CD4-positive, CD25-positive, alpha-beta regulatory T cell (primary cell): ENCODE measurements around the gene ABCA13. TPM values are rescaled to one million over a fixed set of nuclear protein-coding genes. Genes with fewer than 3 reads are reported as not detected.

Source experiments
- ATAC-seq, 2 donors: fragments of 150-1000 bp; cut with Tn5 transposase; one replicate each; pipeline ENCODE4 v1.10.0; 2021; ENCODE audit warnings: low read depth in 2 of 2, moderate number of reproducible peaks in 2 of 2, moderate library complexity in 1 of 2
- DNase-seq, 3 donors: peaks; one replicate each; pipeline versions ENCODE4 v3.0.0 to v3.0.0-alpha.2; 2012 to 2022; ENCODE audit warnings: mixed read lengths in 1 of 3
- H3K27ac ChIP-seq: one replicate; pipeline ENCODE4 v1.7.0; 2013; ENCODE audit warnings: mild to moderate bottlenecking, low read length; ENCODE audit not compliant: insufficient read depth, poor library complexity, severe bottlenecking
- H3K27me3 ChIP-seq: one replicate; pipeline ENCODE4 v1.7.0; 2013; ENCODE audit warnings: low read length; ENCODE audit not compliant: control insufficient read depth, insufficient read depth
- H3K36me3 ChIP-seq: one replicate; pipeline ENCODE4 v1.7.0; 2013; ENCODE audit warnings: mild to moderate bottlenecking, low read length, moderate library complexity; ENCODE audit not compliant: control insufficient read depth, insufficient read depth
- H3K4me1 ChIP-seq: 2 replicates; pipeline ENCODE4 v1.7.0; 2013; ENCODE audit warnings: mild to moderate bottlenecking, low read length; ENCODE audit not compliant: insufficient read depth, control insufficient read depth, poor library complexity, severe bottlenecking
- H3K4me3 ChIP-seq: one replicate; pipeline ENCODE4 v1.7.0; 2013; ENCODE audit warnings: low read depth, mild to moderate bottlenecking, low read length, moderate library complexity
- H3K9me3 ChIP-seq, 2 experiments: 1 replicate in 1 of 2; 2 replicates in 1 of 2; pipeline ENCODE4 v1.7.0; 2013; ENCODE audit warnings: low read length in 2 of 2, mild to moderate bottlenecking in 1 of 2, moderate library complexity in 1 of 2; ENCODE audit not compliant: control insufficient read depth in 2 of 2
- H3K27ac Mint-ChIP-seq, 3 donors: one replicate each; pipeline ENCODE4 v1.8.0; 2020 to 2022; ENCODE audit warnings: mild to moderate bottlenecking in 3 of 3, mixed read lengths in 3 of 3, moderate library complexity in 2 of 3
- H3K27me3 Mint-ChIP-seq: one replicate; pipeline ENCODE4 v1.8.0; 2022; ENCODE audit warnings: mild to moderate bottlenecking, mixed read lengths
- H3K36me3 Mint-ChIP-seq: one replicate; pipeline ENCODE4 v1.8.0; 2020; ENCODE audit warnings: mixed read lengths
- H3K4me1 Mint-ChIP-seq, 4 donors: one replicate each; pipeline ENCODE4 v1.8.0; 2020 to 2022; ENCODE audit warnings: mixed read lengths in 4 of 4, mild to moderate bottlenecking in 1 of 4
- H3K4me3 Mint-ChIP-seq, 4 donors: one replicate each; pipeline ENCODE4 v1.8.0; 2020 to 2022; ENCODE audit warnings: mild to moderate bottlenecking in 4 of 4, mixed read lengths in 4 of 4, moderate library complexity in 3 of 4
- H3K9me3 Mint-ChIP-seq, 7 donors: one replicate each; pipeline ENCODE4 v1.8.0; 2020 to 2022; ENCODE audit warnings: mixed read lengths in 7 of 7, mild to moderate bottlenecking in 3 of 7, moderate library complexity in 2 of 7
- polyA plus RNA-seq, 4 donors: library from polyadenylated mRNA; unstranded; fragments of 300-500 nt; fragmentation: Illumina TruSeq; gene quantifications; one replicate each; pipeline ENCODE4 v1.2.3, GENCODE V29; 2021
- total RNA-seq: library from RNA; stranded (reverse); gene quantifications from one replicate; pipeline ENCODE4 v1.2.3, GENCODE V29; 2022

ABCA13 gene
- total and polyA plus RNA-seq, 5 donors from 2014 or later, result 1.1 TPM; not detected in 4

DNA sequence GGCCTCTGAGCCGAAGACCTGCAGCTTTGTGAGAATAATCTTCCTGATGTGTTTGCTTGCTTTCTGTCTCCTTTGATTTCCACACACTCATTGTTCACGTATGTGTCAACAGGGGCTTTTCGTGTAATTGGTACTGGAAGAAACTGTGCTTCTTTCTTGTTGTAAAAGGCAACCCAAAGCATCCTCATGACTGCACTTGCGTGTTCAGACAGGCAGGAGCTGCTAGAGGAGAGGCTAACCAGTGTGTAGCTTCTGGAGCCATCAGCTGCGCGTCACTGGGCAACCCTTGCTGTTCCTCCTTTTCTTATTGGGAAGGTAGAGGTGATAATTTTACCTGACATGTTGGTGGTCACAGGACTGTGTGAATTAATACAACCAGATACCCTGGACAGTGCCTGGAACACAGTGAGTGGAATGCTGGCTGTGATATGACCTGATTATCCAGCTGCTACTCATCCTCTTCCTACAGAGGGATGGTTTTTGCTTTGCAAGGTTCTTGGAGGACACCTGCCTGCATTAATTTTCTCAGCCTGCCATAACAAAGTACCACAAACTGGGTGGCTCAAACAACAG is 213.0 kb downstream of the ABCA13 start:
- DNase-seq (no peak), ATAC-seq (no peak)
- no peak overlapping the region for H3K27ac Mint-ChIP-seq
- no peak overlapping the region for H3K4me3 Mint-ChIP-seq
- H3K4me1 Mint-ChIP-seq, result no peaks in the 10 kb centered on the region
- no peaks in the 10 kb centered on the region for H3K27me3 Mint-ChIP-seq
- Histone ChIP-seq H3K36me3 (no peaks in the 10 kb centered on the region), H3K4me1 (no peaks in the 10 kb centered on the region), H3K27ac (no peak overlapping the region), H3K27me3 (no peaks in the 10 kb centered on the region), H3K9me3 (no peaks in the 10 kb centered on the region), H3K4me3 (no peak overlapping the region)
- no peaks in the 10 kb centered on the region for H3K36me3 Mint-ChIP-seq
- peaks cover 0 to 1% (median 0%) of the 10 kb centered on the region in 7 donors for H3K9me3 Mint-ChIP-seq

DNA sequence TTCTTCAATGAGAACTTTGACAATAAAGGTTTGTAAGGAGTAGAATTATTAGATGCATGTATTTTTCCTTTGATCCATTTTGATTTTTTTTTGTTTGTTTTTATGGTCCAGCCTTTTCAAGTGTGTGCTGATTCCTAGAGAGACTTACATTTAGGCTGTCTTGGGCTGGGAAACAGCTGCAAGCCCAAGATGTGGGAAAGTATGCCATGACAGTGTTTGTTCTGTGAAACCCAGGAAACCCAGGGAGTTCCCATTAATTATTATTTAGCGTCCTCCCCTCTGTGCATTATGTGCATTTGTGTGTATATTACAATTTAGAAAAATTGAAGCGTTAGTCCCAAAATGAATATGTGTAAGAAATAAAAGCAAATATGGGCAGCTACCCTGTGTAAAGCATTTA is 216.7 kb downstream of the ABCA13 start:
- Mint-ChIP-seq H3K9me3 (peaks cover 0 to 4% (median 0%) of the 10 kb centered on the region in 7 donors), H3K4me3 (no peak overlapping the region), H3K4me1 (no peaks in the 10 kb centered on the region), H3K36me3 (no peaks in the 10 kb centered on the region), H3K27me3 (no peaks in the 10 kb centered on the region), H3K27ac (no peak overlapping the region)
- no peak for ATAC-seq
- Histone ChIP-seq H3K27me3 (no peaks in the 10 kb centered on the region), H3K4me1 (no peaks in the 10 kb centered on the region), H3K27ac (no peak overlapping the region), H3K36me3 (no peaks in the 10 kb centered on the region), H3K9me3 (no peaks in the 10 kb centered on the region), H3K4me3 (no peak overlapping the region)
- no peak for DNase-seq

DNA sequence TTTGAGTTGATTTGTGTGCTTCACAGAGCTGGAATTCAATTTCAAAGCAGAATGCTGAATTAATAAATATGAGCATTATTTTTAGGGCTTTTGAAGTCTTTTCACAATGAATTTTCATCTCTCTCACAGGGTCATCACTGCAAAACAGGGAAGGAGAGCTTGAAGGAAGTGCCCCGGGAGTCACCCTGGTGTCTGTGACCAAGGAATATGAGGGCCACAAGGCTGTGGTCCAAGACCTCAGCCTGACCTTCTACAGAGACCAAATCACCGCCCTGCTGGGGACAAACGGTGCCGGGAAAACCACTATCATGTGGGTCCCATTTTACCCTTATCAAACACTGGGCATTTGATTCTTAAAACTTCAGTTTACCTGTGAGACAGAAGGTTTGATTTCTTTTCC is 217.7 kb downstream of the ABCA13 start:
- DNase-seq (no peak), ATAC-seq (no peak)
- Histone ChIP-seq H3K4me3 (no peak overlapping the region), H3K4me1 (no peaks in the 10 kb centered on the region), H3K27ac (no peak overlapping the region), H3K27me3 (no peaks in the 10 kb centered on the region), H3K36me3 (no peaks in the 10 kb centered on the region), H3K9me3 (no peaks in the 10 kb centered on the region)
- Mint-ChIP-seq H3K27me3 (no peaks in the 10 kb centered on the region), H3K4me3 (no peak overlapping the region), H3K4me1 (no peaks in the 10 kb centered on the region), H3K9me3 (peaks cover 0 to 5% (median 0%) of the 10 kb centered on the region in 7 donors), H3K27ac (peak overlapping the region in 1 of 3 donors; percentile 10), H3K36me3 (no peaks in the 10 kb centered on the region)

DNA sequence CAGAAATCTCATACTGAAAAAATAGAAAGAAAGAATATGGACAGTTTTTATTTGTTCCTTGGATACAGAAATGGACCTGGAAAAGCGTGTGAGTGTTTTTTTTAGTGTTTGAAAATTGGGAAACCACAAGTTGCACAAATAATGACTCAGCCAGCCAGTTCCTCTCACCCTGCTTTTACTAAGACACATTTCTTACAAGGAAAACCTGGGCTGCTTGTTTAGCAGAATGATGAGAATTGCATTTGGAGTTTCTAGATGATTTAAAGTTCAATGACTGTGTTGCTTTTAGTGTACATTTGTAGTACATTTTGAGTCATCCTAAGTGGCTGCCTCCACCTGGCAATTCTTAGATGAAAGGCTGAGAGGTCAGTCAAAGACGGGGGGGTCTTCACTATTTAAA is 218.7 kb downstream of the ABCA13 start:
- Histone ChIP-seq H3K4me1 (no peaks in the 10 kb centered on the region), H3K27ac (no peak overlapping the region), H3K9me3 (no peaks in the 10 kb centered on the region), H3K4me3 (no peak overlapping the region), H3K36me3 (no peaks in the 10 kb centered on the region), H3K27me3 (no peaks in the 10 kb centered on the region)
- Mint-ChIP-seq H3K27ac (no peak overlapping the region), H3K27me3 (no peaks in the 10 kb centered on the region), H3K4me3 (no peak overlapping the region), H3K9me3 (peaks cover 0 to 5% (median 0%) of the 10 kb centered on the region in 7 donors), H3K36me3 (no peaks in the 10 kb centered on the region), H3K4me1 (no peaks in the 10 kb centered on the region)
- no peak for DNase-seq
- ATAC-seq, result no peak

DNA sequence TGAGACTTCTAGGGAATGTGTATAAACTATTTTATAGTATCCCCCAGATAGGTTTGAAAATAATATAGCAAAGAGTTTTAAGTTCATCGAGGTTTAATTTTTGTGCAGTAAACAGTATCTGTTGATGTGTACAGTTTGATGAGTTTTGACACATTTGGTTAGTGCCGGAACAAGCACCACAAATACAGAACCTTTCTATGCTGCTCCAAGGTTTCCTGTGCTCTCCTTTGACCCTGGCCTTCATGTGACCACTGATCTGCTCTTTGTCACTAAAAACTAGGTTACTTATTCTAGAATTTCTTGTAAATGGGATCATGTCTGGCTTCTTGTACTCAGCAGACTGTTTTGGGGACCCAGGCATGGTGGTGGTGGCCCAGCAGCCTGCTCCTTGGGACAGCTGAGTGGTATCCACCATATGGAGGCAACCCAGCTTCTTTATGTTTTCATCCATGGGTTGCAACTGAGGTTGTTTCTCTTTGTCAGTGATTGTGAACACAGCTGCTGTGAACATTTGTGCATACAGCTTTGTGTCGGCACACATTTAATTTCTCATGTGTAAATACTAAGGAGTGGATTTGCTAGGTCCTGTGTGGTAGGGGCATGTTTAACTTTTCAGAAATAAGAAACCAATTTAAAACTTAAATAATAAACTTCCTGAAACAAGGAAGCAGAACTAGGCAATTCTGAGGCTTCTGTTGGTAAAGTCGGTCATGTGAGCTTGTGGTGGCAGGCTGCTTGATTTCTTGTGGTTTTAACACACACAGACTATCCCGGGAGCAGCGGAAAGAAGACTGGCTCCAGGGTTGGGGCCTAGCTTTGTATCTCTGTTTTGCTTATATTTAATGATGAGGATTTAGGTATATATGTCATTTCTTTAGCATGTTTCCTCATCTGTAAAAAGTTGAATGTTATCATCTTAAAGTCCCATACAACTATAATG is 219.4 kb downstream of the ABCA13 start:
- no peak for DNase-seq
- Mint-ChIP-seq H3K27me3 (no peaks in the 10 kb centered on the region), H3K9me3 (peaks cover 0 to 5% (median 0%) of the 10 kb centered on the region in 7 donors), H3K27ac (no peak overlapping the region), H3K36me3 (no peaks in the 10 kb centered on the region), H3K4me1 (no peaks in the 10 kb centered on the region), H3K4me3 (no peak overlapping the region)
- no peak for ATAC-seq
- Histone ChIP-seq H3K27me3 (no peaks in the 10 kb centered on the region), H3K27ac (no peak overlapping the region), H3K4me3 (no peak overlapping the region), H3K4me1 (no peaks in the 10 kb centered on the region), H3K9me3 (no peaks in the 10 kb centered on the region), H3K36me3 (no peaks in the 10 kb centered on the region)

DNA sequence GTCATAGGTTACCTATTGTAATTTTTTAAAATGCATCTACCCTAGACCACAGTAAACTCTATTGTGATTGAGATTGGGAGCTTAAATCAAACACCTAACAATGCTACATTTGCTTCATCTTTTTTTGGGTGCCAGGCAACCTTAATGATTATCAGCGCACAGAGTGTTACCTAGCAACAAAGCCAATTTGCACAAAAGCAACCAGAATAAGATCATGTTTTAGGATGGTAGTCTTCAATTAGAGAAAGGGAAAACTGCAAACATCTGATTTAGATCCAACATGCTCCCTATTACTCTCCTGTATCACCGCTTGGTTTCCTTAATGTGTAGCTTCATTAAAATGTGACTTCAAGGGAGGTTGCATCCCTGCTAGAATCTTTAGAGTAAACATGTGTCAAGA is 226.9 kb downstream of the ABCA13 start:
- H3K36me3 ChIP-seq, result no peaks in the 10 kb centered on the region

DNA sequence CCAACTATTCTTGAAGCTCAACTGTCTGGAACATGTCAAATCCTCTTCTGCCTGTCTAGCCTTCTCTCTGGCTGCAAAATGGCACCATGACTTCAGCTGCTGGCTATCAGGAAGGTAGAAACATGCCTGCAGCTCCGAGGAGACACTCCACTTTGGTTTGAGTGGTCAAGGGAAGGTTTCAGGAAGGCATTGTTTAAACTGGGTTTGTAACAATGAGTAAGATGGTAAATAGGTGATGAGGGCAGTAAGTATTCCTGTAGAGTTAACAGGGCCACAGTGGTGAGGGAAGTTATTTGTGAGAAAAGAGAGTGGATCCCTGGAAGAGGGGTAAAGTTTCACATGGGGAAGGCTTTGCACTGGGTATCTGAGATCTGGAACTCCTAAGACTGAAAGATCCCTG is 231.5 kb downstream of the ABCA13 start:
- no peaks in the 10 kb centered on the region for H3K36me3 ChIP-seq
- H3K9me3 Mint-ChIP-seq, result peaks cover 0 to 5% (median 0%) of the 10 kb centered on the region in 7 donors
- no peak overlapping the region for H3K27ac Mint-ChIP-seq

More for the DNA sequence above, 226.9 kb downstream of the ABCA13 start:
- Histone ChIP-seq H3K4me1 (no peaks in the 10 kb centered on the region), H3K27me3 (no peaks in the 10 kb centered on the region), H3K27ac (no peak overlapping the region), H3K9me3 (no peaks in the 10 kb centered on the region), H3K4me3 (no peak overlapping the region)
- Mint-ChIP-seq H3K4me1 (no peaks in the 10 kb centered on the region), H3K36me3 (no peaks in the 10 kb centered on the region), H3K27me3 (no peaks in the 10 kb centered on the region), H3K9me3 (peaks cover 0 to 3% (median 0%) of the 10 kb centered on the region in 7 donors), H3K27ac (no peak overlapping the region), H3K4me3 (no peak overlapping the region)
- no peak for DNase-seq
- ATAC-seq, result no peak

More for the DNA sequence above, 231.5 kb downstream of the ABCA13 start:
- DNase-seq (no peak), ATAC-seq (no peak)
- no peaks in the 10 kb centered on the region for H3K4me1 Mint-ChIP-seq
- H3K4me3 Mint-ChIP-seq, result no peak overlapping the region
- H3K36me3 Mint-ChIP-seq, result no peaks in the 10 kb centered on the region
- H3K27ac ChIP-seq, result no peak overlapping the region
- no peaks in the 10 kb centered on the region for H3K27me3 Mint-ChIP-seq
- H3K4me1 ChIP-seq, result no peaks in the 10 kb centered on the region
- no peaks in the 10 kb centered on the region for H3K27me3 ChIP-seq
- H3K4me3 ChIP-seq, result no peak overlapping the region
- no peaks in the 10 kb centered on the region for H3K9me3 ChIP-seq
